ENCODE results near the gene FMNL2. TPM values are rescaled to one million over a fixed set of nuclear protein-coding genes. Genes with fewer than 3 reads are reported as not detected.

The FMNL2 gene
- total and polyA plus RNA-seq, 2 experiments from 2014 or later, result 16.5 to 45.4 TPM

GRCh38 chr2:152400607-152401214 lies 65.7 kb downstream of the FMNL2 start (continued):
- TF ChIP-seq ZNF462 (CRISPR knock-in tag; IDR thresholded peaks at IDR 0.05) (no peak), JUNB (IDR thresholded peaks at IDR 0.05; ENCODE audit: unreplicated experiment) (no peak), NANOG (IDR thresholded peaks at IDR 0.05; ENCODE audit: borderline replicate concordance) (no peak), ZNF331 (CRISPR knock-in tag; IDR thresholded peaks at IDR 0.05; ENCODE audit: low read depth) (no peak), ETS1 (IDR thresholded peaks at IDR 0.05) (no peak), EZH2 (IDR thresholded peaks at IDR 0.05; ENCODE audit: low read depth, unreplicated experiment) (no peak), POLR2AphosphoS5 (IDR thresholded peaks at IDR 0.05; ENCODE audit: low read depth) (no peak), STAT1 (IDR thresholded peaks at IDR 0.05; ENCODE audit: unreplicated experiment) (no peak), ZNF114 (CRISPR knock-in tag; IDR thresholded peaks at IDR 0.05) (no peak)
- TF ChIP-seq, protein P1, sequence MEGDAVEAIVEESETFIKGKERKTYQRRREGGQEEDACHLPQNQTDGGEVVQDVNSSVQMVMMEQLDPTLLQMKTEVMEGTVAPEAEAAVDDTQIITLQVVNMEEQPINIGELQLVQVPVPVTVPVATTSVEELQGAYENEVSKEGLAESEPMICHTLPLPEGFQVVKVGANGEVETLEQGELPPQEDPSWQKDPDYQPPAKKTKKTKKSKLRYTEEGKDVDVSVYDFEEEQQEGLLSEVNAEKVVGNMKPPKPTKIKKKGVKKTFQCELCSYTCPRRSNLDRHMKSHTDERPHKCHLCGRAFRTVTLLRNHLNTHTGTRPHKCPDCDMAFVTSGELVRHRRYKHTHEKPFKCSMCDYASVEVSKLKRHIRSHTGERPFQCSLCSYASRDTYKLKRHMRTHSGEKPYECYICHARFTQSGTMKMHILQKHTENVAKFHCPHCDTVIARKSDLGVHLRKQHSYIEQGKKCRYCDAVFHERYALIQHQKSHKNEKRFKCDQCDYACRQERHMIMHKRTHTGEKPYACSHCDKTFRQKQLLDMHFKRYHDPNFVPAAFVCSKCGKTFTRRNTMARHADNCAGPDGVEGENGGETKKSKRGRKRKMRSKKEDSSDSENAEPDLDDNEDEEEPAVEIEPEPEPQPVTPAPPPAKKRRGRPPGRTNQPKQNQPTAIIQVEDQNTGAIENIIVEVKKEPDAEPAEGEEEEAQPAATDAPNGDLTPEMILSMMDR (conservative IDR thresholded peaks at IDR 0.05; ENCODE audit: low read depth in 2 of 2), result no peak
